Measurements from ENCODE around the gene TXNDC5. TPM values are rescaled to one million over a fixed set of nuclear protein-coding genes. Genes with fewer than 3 reads are reported as not detected.

TXNDC5 gene
- polyA plus RNA-seq (ENCODE audit: insufficient read length in 4 of 4), result 100 to 1,000 TPM in 3 of 4 donors, 10 to 100 TPM in 1; 92.4 to 204 (median 107) TPM

GRCh38 chr6:7910654-7911344 lies at the start of gene TXNDC5:
Gene TXNDC5 (minus strand): TSS chr6:7910788. CDS start chr6:7910776, 12 bp downstream.
- peak in 2 of 4 donors; percentile 55 to 60 for DNase-seq (ENCODE audit: low read depth in 4 of 4, low spot score in 3 of 4)

- DNase-seq (ENCODE audit: low read depth in 4 of 4, low spot score in 3 of 4), result no peak
Observed at GRCh38 chr6:7960141-7960540, 49.6 kb upstream of the TXNDC5 start.

GRCh38 chr6:7959453-7959852 lies 48.9 kb upstream of the TXNDC5 start:
- DNase-seq (ENCODE audit: low read depth in 4 of 4, low spot score in 3 of 4), result no peak

- DNase-seq (ENCODE audit: low read depth in 4 of 4, low spot score in 3 of 4), result no peak
Observed at GRCh38 chr6:7958464-7958863, 47.9 kb upstream of the TXNDC5 start.

GRCh38 chr6:7956257-7956656 lies 45.7 kb upstream of the TXNDC5 start:
- DNase-seq (ENCODE audit: low read depth in 4 of 4, low spot score in 3 of 4), result no peak

- DNase-seq (ENCODE audit: low read depth in 4 of 4, low spot score in 3 of 4), result no peak
Observed at GRCh38 chr6:7954477-7955200, 44.1 kb upstream of the TXNDC5 start.

- no peak for DNase-seq (ENCODE audit: low read depth in 4 of 4, low spot score in 3 of 4)
Observed at GRCh38 chr6:7953753-7954152, 43.2 kb upstream of the TXNDC5 start.

- no peak for DNase-seq (ENCODE audit: low read depth in 4 of 4, low spot score in 3 of 4)
Observed at GRCh38 chr6:7939864-7940228, 29.3 kb upstream of the TXNDC5 start.

- no peak for DNase-seq (ENCODE audit: low read depth in 4 of 4, low spot score in 3 of 4)
Observed at GRCh38 chr6:7939184-7939863, 28.7 kb upstream of the TXNDC5 start.

- no peak for DNase-seq (ENCODE audit: low read depth in 4 of 4, low spot score in 3 of 4)
Observed at GRCh38 chr6:7938562-7939183, 28.1 kb upstream of the TXNDC5 start.

GRCh38 chr6:7933794-7934193 lies 23.2 kb upstream of the TXNDC5 start:
- DNase-seq (ENCODE audit: low read depth in 4 of 4, low spot score in 3 of 4), result no peak

- no peak for DNase-seq (ENCODE audit: low read depth in 4 of 4, low spot score in 3 of 4)
Observed at GRCh38 chr6:7932625-7933024, 22.0 kb upstream of the TXNDC5 start.

- no peak for DNase-seq (ENCODE audit: low read depth in 4 of 4, low spot score in 3 of 4)
Observed at GRCh38 chr6:7924867-7925266, 14.3 kb upstream of the TXNDC5 start.

GRCh38 chr6:7922596-7922995 lies 12.0 kb upstream of the TXNDC5 start:
- DNase-seq (ENCODE audit: low read depth in 4 of 4, low spot score in 3 of 4), result no peak

- no peak for DNase-seq (ENCODE audit: low read depth in 4 of 4, low spot score in 3 of 4)
Observed at GRCh38 chr6:7921632-7922092, 11.1 kb upstream of the TXNDC5 start.

- no peak for DNase-seq (ENCODE audit: low read depth in 4 of 4, low spot score in 3 of 4)
Observed at GRCh38 chr6:7921046-7921445, 10.5 kb upstream of the TXNDC5 start.

GRCh38 chr6:7920425-7920824 lies 9.8 kb upstream of the TXNDC5 start:
- no peak for DNase-seq (ENCODE audit: low read depth in 4 of 4, low spot score in 3 of 4)

GRCh38 chr6:7919871-7920270 lies 9.3 kb upstream of the TXNDC5 start:
- no peak for DNase-seq (ENCODE audit: low read depth in 4 of 4, low spot score in 3 of 4)

- no peak for DNase-seq (ENCODE audit: low read depth in 4 of 4, low spot score in 3 of 4)
Observed at GRCh38 chr6:7918403-7918802, 7.8 kb upstream of the TXNDC5 start.

GRCh38 chr6:7917729-7918128 lies 7.1 kb upstream of the TXNDC5 start:
- no peak for DNase-seq (ENCODE audit: low read depth in 4 of 4, low spot score in 3 of 4)

- DNase-seq (ENCODE audit: low read depth in 4 of 4, low spot score in 3 of 4), result no peak
Observed at GRCh38 chr6:7916959-7917358, 6.4 kb upstream of the TXNDC5 start.

All from left renal pelvis (tissue), 4 donors.